ENCODE data around the gene VEGFA. TPM values are rescaled to one million over a fixed set of nuclear protein-coding genes. Genes with fewer than 3 reads are reported as not detected.

Gene VEGFA
- total and polyA plus RNA-seq, 2 donors, result 63.8 to 85.7 TPM

DNA sequence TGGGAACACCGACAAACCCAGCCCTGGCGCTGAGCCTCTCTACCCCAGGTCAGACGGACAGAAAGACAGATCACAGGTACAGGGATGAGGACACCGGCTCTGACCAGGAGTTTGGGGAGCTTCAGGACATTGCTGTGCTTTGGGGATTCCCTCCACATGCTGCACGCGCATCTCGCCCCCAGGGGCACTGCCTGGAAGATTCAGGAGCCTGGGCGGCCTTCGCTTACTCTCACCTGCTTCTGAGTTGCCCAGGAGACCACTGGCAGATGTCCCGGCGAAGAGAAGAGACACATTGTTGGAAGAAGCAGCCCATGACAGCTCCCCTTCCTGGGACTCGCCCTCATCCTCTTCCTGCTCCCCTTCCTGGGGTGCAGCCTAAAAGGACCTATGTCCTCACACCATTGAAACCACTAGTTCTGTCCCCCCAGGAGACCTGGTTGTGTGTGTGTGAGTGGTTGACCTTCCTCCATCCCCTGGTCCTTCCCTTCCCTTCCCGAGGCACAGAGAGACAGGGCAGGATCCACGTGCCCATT is 15.3 kb downstream of the VEGFA start:
- Histone ChIP-seq H3K36me3 (ENCODE audit: insufficient read depth) (peaks cover 3% of the 10 kb centered on the region), H3K4me1 (ENCODE audit: insufficient read depth) (no peaks in the 10 kb centered on the region), H3K27ac (ENCODE audit: low read depth) (no peak overlapping the region), H3K4me3 (ENCODE audit: low read depth, low read length) (no peak overlapping the region)
- DNase-seq (ENCODE audit: extremely low spot score), result no peak
- WGBS, result 84% methylated on average over 14 of the region's 14 CpGs

DNA sequence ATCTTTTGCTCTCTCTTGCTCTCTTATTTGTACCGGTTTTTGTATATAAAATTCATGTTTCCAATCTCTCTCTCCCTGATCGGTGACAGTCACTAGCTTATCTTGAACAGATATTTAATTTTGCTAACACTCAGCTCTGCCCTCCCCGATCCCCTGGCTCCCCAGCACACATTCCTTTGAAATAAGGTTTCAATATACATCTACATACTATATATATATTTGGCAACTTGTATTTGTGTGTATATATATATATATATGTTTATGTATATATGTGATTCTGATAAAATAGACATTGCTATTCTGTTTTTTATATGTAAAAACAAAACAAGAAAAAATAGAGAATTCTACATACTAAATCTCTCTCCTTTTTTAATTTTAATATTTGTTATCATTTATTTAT is 15.9 kb downstream of the VEGFA start:
- no peaks in the 10 kb centered on the region for H3K4me1 ChIP-seq (ENCODE audit: insufficient read depth)

DNA sequence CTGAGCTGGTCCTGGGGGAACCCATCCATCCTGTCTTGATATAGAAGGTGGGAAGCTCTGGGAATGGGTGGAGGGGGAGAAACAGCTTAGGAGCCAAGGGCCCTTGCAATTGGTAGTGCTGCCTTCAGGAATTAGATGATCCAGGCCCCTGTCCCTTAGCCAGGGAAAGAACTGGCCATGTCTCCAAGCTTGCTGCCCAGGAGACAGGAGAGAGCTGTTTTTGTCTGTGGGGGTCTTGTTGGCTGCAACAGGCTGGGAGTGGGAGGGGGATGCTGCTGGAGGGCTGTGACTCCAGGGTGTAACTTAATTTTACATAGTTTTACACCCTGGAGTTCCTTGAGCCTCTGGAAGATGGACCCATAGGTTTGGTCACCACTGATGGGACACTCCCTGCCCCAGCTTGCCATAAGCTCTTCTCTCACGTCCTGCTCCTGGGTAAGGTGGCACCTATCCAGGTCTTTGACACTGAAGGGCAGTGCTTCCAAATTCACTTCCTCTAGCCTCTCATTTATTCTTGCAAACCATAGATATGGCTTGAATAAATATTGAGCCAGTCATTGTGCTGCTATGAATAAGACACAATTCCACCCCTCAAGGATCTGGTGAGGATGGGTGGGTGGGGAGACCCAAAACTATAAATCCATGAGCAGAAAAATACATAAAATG is 16.8 kb downstream of the VEGFA start:
- WGBS, result 37% methylated on average over 1 of the region's 1 CpG
- H3K36me3 ChIP-seq (ENCODE audit: insufficient read depth), result peaks cover 3% of the 10 kb centered on the region
- H3K4me1 ChIP-seq (ENCODE audit: insufficient read depth), result no peaks in the 10 kb centered on the region
- no peak overlapping the region for H3K27ac ChIP-seq (ENCODE audit: low read depth)
- DNase-seq (ENCODE audit: extremely low spot score), result no peak
- no peak overlapping the region for H3K4me3 ChIP-seq (ENCODE audit: low read depth, low read length)

More for the DNA sequence above, 15.9 kb downstream of the VEGFA start:
- 60% methylated on average over 3 of the region's 3 CpGs for WGBS
- Histone ChIP-seq H3K27ac (ENCODE audit: low read depth) (no peak overlapping the region), H3K4me3 (ENCODE audit: low read depth, low read length) (no peak overlapping the region), H3K36me3 (ENCODE audit: insufficient read depth) (peaks cover 3% of the 10 kb centered on the region)
- no peak for DNase-seq (ENCODE audit: extremely low spot score)

DNA sequence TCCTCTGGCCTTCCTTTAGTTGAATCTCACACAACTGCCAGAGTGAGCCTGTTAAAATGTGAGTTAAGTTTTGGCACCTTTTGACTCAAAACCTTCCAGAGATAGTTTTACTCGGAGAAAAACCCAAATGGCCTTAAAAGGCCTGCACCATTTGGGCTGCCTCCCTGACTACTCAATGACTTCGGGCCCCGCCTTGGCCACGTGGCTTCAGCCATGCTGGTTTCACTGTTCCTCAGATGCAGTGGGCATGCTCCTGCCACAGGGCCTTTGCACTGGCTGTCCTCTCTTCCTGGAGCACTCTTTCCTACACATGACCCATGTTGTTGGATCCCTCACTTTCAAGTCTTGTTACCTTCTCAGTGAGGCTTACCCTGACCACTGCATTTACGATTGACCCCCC is 18.3 kb downstream of the VEGFA start:
- 86% methylated on average over 5 of the region's 5 CpGs for WGBS
- DNase-seq (ENCODE audit: extremely low spot score), result no peak
- H3K4me3 ChIP-seq (ENCODE audit: low read depth, low read length), result no peak overlapping the region

DNA sequence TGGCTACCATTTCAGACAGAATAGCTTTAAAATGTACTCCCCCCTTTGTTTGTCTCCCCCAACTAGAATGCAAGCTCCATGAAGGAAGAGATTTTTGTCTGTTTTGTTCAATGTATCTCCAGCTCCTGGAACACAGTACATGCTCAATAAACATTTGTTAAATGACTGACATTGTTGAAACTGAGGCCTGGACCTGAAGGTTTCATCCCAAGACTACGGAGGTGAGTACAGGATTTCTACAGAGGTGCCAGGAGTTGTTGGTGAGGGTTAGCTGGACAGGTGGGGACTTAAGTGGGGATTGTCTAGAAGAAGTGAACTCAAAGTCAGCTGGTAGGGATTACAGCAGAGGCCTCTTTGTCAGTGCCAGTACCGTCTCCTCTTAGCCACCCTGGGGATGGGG is 19.4 kb downstream of the VEGFA start:
- 80% methylated on average over 2 of the region's 2 CpGs for WGBS
- peak overlapping the region; percentile 54 for H3K27ac ChIP-seq (ENCODE audit: low read depth)

More for the DNA sequence above, 18.3 kb downstream of the VEGFA start:
- Histone ChIP-seq H3K4me1 (ENCODE audit: insufficient read depth) (no peaks in the 10 kb centered on the region), H3K36me3 (ENCODE audit: insufficient read depth) (peaks cover 3% of the 10 kb centered on the region), H3K27ac (ENCODE audit: low read depth) (no peak overlapping the region)

DNA sequence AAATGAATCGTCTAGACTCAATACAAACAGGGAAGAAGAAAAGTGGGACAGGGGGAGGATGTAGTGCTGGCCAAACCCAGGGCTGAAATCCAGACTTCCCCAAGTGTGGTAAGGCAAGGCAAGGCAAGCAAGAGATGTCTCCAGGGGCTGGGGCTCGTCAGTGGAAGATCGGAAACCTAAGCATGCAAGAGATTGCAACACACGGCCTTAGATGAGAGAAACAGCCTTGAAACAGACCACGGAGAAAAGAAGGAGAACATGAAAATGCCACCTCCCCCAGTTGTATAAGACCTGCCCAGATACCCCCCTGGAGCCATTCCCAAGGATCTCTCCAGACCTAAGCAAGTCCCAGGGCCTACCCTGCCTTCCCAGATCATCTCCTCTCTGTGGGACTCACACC is 20.0 kb downstream of the VEGFA start:
- Histone ChIP-seq H3K27ac (ENCODE audit: low read depth) (peak overlapping the region; percentile 82), H3K36me3 (ENCODE audit: insufficient read depth) (no peaks in the 10 kb centered on the region), H3K4me1 (ENCODE audit: insufficient read depth) (no peaks in the 10 kb centered on the region), H3K4me3 (ENCODE audit: low read depth, low read length) (no peak overlapping the region)
- no peak for DNase-seq (ENCODE audit: extremely low spot score)
- 51% methylated on average over 5 of the region's 5 CpGs for WGBS

More for the DNA sequence above, 19.4 kb downstream of the VEGFA start:
- no peak for DNase-seq (ENCODE audit: extremely low spot score)
- H3K36me3 ChIP-seq (ENCODE audit: insufficient read depth), result no peaks in the 10 kb centered on the region
- no peaks in the 10 kb centered on the region for H3K4me1 ChIP-seq (ENCODE audit: insufficient read depth)
- H3K4me3 ChIP-seq (ENCODE audit: low read depth, low read length), result no peak overlapping the region

DNA sequence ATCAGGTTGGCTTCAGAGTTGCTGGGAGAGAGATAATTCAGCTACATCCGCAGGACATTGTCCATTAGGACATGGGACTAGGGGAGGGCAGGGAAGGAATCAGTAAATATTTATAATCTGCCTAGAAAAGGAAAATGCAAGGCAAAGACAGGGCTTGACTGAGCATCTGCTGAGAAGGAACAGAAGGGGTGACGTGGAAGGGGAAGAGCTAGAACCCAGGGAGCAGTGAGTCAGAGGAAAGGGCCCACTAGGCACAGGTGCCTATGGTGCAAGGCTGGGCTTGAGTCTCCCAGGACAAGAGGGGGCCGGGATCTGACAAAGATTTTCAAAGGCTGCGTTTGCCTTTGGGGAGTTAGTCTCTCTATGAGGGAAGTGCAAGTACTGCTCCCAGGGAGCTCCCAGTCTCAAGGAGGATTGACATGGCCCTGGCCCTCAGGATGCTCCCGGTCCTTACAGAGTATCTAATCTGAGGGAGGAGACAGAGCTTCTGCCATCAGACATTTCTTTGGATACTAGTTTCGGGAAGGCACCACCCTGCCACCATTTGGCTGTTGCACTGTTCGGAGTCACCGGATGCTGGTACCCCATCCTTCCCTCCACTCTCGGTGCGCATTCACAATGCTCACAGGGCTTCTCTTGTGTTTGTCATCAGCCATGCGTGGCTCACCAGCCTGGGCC is 21.9 kb downstream of the VEGFA start:
- Histone ChIP-seq H3K4me3 (ENCODE audit: low read depth, low read length) (no peak overlapping the region), H3K27ac (ENCODE audit: low read depth) (no peak overlapping the region), H3K36me3 (ENCODE audit: insufficient read depth) (no peaks in the 10 kb centered on the region), H3K4me1 (ENCODE audit: insufficient read depth) (no peaks in the 10 kb centered on the region)
- no peak for DNase-seq (ENCODE audit: extremely low spot score)
- 73% methylated on average over 11 of the region's 11 CpGs for WGBS

DNA sequence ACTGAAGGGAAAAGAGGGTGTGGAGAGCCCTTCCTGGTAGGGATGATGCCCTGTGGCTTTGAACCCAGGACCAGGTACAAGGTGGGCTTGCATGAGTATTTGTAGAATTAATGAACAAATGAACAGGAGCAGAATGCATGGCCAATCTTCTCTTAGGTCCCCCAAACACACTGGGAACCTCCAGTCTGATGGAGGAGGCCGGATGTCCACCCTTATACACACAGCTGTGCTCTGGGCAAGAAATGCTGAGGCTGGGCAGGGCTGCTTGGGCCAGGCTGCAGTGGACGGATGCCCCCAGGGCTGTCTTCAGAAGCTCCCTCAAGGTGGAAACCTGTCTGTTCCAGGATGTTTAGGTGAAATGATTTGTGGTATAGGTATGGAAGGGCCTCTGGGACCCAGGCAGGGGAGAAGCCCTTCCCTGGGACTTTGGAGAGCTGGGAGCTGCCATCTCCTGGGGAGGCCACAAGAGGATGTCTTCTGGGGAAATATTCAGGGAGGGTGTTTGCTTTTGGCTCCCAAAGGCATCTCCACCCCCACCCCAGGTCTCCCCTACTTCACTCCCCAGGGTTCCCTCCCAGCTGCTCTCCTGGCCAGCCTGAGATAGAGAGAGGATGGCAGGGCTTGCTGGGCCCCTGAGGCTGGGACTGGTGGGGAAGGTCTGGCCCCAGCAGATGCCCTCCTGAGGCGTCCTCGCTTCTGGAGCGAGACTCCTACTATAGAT is 23.3 kb downstream of the VEGFA start:
- WGBS, result 95% methylated on average over 5 of the region's 5 CpGs
- no peaks in the 10 kb centered on the region for H3K36me3 ChIP-seq (ENCODE audit: insufficient read depth)
- no peak overlapping the region for H3K27ac ChIP-seq (ENCODE audit: low read depth)
- no peaks in the 10 kb centered on the region for H3K4me1 ChIP-seq (ENCODE audit: insufficient read depth)
- no peak for DNase-seq (ENCODE audit: extremely low spot score)
- no peak overlapping the region for H3K4me3 ChIP-seq (ENCODE audit: low read depth, low read length)

DNA sequence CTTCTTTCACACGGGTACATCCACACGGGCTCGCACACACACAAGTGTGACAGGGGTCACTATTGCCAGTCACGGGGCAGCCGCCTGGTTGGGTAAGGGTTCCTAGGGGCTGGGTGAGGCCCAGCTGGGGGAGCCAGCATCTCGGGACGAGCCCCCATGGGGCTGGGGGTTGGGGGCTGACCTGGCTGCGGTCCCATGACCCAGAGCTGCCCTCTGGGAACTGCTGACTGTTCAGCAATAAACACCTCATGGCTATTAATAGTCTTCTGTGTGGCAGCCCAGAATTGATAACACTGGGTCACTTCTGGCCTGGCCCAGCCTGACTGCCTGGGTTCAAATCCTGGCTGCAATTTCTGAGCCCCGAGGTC is 23.8 kb downstream of the VEGFA start:
- no peaks in the 10 kb centered on the region for H3K4me1 ChIP-seq (ENCODE audit: insufficient read depth)
- no peak overlapping the region for H3K4me3 ChIP-seq (ENCODE audit: low read depth, low read length)
- 72% methylated on average over 9 of the region's 9 CpGs for WGBS
- H3K27ac ChIP-seq (ENCODE audit: low read depth), result no peak overlapping the region
- no peak for DNase-seq (ENCODE audit: extremely low spot score)
- H3K36me3 ChIP-seq (ENCODE audit: insufficient read depth), result no peaks in the 10 kb centered on the region

DNA sequence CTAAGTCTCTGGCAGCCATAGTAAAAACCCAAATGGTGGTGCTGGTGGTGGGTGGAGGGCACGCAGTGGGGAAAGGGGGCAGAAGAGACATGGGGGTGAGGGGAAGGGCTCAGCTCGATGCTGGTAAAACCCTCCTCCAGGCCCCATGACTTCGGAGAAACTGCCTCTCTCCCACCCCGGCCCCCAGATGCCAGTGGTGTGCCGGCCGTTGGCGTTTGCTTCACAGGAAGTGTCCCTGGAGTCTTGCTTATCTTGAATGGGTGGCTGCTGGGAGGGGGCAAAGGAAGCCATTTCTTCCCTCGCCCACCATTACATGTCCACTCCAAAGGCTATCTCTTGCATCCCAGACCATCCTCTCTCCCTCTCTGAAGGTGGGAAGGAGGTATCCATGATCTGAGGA is 25.4 kb downstream of the VEGFA start:
- DNase-seq (ENCODE audit: extremely low spot score), result no peak
- Histone ChIP-seq H3K4me3 (ENCODE audit: low read depth, low read length) (no peak overlapping the region), H3K36me3 (ENCODE audit: insufficient read depth) (no peaks in the 10 kb centered on the region), H3K27ac (ENCODE audit: low read depth) (no peak overlapping the region), H3K4me1 (ENCODE audit: insufficient read depth) (no peaks in the 10 kb centered on the region)
- 78% methylated on average over 8 of the region's 8 CpGs for WGBS

DNA sequence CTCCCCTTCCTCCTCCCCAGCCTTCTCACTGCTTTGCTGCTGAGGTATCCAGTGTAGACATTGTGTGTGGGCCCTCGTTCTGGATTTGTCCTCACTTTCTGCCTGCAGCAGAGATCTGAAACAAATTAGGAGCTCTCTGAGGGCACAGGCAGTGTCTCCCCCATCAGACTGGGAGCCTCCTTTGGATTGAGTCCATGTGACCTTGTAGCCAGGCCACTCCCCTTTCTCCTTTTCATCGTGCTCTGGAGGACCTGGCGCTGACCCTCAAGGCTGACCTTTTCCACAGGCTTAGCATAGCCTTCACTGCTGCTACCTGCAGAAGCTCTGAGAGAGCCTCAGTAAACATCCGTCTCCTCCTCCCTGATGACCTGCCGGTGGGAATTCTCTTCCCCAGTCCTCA is 26.2 kb downstream of the VEGFA start:
- DNase-seq (ENCODE audit: extremely low spot score), result no peak
- Histone ChIP-seq H3K27ac (ENCODE audit: low read depth) (no peak overlapping the region), H3K36me3 (ENCODE audit: insufficient read depth) (no peaks in the 10 kb centered on the region), H3K4me1 (ENCODE audit: insufficient read depth) (no peaks in the 10 kb centered on the region), H3K4me3 (ENCODE audit: low read depth, low read length) (no peak overlapping the region)
- 83% methylated on average over 5 of the region's 5 CpGs for WGBS

DNA sequence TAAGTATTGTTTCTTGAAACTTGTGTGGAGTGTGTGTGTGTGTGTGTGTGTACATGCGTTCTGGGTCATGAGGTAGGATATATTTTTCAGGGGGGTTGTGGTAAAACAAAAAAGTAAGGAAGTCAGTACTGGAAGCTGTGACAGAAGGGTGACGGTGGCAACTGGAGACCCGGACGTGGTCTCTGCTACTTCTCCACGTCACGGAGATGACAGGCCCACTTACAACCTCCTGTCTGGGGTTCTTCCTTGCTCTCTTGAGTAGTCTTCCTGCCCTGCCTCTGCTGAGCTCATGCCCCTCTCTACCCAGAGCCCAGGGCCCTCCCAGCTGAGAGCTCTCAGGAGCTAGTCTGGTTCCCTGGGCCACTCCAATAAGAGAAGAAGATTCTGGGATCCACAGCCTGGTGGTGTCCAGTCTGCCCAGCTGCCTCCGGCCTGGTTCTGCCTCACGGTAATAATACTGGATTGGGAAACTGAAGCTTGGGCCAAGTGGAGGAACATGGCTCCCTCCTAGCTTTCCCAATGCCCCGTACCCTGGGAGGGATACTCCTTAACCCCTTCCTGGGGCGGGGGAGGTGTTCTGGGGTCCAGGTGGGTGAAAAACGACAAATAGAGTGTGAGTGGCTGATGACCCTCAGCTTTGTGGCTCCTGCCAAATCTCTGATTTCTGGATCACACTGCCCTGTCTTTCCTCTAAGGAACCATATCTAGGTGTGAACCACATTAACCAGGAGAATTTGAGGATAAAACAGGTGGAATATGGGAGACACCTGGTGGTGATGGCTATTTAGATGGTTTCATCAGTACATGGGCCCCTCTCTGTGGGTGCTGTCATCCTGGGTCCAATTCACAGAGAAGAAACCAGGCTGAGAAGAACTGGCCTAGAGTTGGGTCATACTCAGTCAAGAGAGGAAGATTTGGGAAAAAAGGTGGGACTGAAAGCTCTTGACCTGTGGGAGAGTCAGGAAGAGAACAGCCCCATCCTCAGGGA is 27.2 kb downstream of the VEGFA start:
- H3K4me3 ChIP-seq (ENCODE audit: low read depth, low read length), result no peak overlapping the region
- no peaks in the 10 kb centered on the region for H3K4me1 ChIP-seq (ENCODE audit: insufficient read depth)
- DNase-seq (ENCODE audit: extremely low spot score), result no peak
- 93% methylated on average over 11 of the region's 11 CpGs for WGBS
- no peaks in the 10 kb centered on the region for H3K36me3 ChIP-seq (ENCODE audit: insufficient read depth)
- no peak overlapping the region for H3K27ac ChIP-seq (ENCODE audit: low read depth)

DNA sequence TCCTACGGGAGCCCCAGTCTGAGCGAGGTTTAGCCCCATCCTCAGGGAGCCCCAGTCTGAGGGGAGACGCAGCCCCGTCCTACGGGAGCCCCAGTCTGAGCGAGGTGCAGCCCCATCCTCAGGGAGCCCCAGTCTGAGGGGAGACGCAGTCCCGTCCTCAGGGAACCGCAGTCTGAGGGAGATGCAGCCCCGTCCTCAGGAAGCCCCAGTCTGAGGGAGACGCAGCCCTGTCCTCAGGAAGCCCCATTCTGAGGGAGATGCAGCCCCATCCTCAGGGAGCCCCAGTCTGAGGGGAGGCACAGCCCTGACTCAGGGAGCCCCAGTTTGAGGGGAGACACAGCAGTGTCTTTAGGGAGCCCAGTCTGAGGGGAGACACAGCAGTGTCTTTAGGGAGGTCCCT is 27.9 kb downstream of the VEGFA start:
- Histone ChIP-seq H3K4me1 (ENCODE audit: insufficient read depth) (no peaks in the 10 kb centered on the region), H3K4me3 (ENCODE audit: low read depth, low read length) (no peak overlapping the region), H3K36me3 (ENCODE audit: insufficient read depth) (no peaks in the 10 kb centered on the region), H3K27ac (ENCODE audit: low read depth) (no peak overlapping the region)
- no peak for DNase-seq (ENCODE audit: extremely low spot score)
- WGBS, result 94% methylated on average over 11 of the region's 11 CpGs
